Left renal pelvis (tissue), 4 donors: ENCODE results near the gene MEGF11. TPM values are rescaled to one million over a fixed set of nuclear protein-coding genes. Genes with fewer than 3 reads are reported as not detected.

ENCODE experiments used
- DNase-seq, 4 donors: peaks; one replicate each; pipeline ENCODE4 v3.0.0-alpha.2; 2013; ENCODE audit warnings: low read depth in 4 of 4, low spot score in 3 of 4
- polyA plus RNA-seq, 4 donors: library from polyadenylated mRNA; unstranded; fragments of 120-200 nt; gene quantifications; one replicate each; pipeline ENCODE4 v1.2.1, GENCODE V29; 2013; ENCODE audit not compliant: insufficient read length in 4 of 4

Gene MEGF11
- polyA plus RNA-seq = 1 to 10 TPM in 3 of 4 donors, under 1 TPM in 1; 0.44 to 3.1 (median 2.2) TPM

DNA sequence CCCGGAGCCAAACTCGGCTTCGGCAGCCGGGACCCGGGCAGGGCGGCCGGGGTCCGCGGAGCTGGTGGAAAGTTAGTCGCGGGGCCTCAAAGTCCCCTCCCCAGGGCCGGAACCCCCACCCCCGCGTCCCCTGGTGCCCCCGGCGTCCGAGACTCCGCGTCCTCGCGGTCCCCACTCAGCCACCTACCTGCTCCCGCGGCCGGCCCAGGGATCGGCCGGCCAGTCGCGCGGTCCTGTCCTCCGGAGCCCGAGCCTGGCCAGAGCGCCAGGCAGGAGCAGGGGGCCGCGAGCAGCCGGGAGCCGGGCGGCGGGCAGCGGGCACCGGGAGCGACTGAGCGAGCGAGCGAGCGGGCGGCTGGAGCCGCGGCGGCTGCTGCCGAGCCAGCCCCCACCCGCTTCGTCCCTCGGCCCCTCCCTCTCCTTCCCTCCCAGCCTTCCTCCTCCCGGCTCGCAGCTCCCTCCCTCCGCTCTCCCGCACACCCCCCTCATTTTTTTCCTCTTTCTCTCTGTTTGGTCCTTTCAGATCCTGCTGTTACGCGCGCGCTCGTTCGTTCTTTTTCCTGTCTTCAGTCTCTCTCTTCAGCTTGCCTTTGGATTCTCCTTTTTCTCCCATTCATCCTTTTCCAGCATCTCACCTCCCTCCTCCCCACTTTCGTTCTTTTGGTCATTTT is at the start of gene MEGF11:
Gene MEGF11, minus strand, starts transcription at position 333 of the 671 bp plus-strand sequence. CDS start 125,347 bp downstream, outside the sequence.
- DNase-seq = peak in 1 of 4 donors; percentile 36

DNA sequence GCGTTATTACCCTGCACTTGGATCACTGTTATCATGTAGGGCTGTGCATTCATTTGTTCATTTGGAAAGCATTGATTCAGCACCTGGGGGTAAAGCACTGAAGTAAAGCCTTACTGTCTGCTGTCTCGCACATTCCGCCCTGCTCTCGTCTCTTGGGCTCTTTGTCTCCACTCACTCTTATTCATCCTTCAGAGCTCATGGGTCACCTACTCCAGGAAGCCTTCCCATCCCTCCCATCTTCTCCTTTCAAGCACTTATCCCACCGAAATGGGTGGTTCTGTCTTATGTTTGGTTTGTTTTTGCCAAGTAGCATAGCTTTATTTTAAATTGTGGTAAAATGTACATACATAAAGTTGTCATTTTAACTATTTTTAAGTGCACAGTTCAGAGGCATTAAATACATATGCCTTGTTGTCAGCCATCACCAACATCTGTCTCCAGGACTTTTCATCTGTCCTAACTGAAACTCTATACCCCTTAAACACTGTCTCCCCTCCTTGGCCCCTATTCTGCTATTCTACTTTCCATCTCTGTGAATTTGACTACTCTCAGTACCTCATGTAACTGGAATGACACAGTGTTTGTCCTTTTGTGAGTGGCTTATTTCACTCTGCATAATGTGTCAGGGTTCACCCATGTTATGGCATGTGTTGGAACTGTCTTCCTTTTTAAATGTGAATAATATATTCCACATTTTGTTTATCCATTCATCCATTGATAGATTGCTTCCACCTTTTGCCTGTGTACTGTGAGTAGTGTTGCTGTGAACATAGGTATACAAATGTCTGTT is 49.1 kb upstream of the MEGF11 start:
- no peak for DNase-seq

DNA sequence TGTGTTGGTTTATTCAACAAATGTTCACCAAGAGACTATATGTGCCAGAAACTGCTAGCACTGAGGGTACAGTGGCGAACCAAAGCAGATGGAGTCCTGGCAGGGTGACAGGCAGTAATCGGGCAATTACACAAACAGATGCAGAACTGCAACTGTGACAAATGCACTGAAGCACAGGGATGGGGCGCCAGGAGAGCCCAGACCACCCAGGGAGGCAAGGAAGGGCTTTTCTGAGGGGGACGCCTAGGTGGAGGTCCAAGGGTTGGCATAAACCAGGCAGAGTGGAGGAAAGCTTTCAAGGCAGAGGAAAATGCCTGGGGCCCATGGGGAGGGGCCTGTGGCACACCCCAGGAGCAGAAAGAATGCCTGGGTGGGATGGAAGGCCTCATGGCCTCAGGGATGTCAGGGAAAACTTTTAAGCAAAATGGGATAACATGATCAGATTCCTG is 45.3 kb upstream of the MEGF11 start:
- no peak for DNase-seq

DNA sequence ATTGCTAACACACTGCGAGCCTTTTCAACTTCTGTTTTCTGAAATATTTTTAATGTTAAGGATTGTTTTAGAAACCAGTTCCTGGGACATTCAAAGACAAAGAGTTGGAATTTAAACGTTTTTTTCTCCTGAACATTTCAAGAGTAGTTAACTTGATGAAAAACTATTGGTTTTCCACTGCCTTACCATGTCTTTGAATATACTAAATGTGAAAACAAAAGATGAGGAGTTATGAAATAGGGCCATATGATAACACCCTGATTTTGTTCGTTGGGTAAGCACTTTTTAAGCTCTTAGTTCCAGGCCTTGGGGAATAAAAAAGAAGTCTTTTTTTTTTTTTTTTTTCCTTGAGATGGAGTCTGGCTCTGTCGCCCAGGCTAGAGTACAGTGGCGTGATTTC is 42.6 kb upstream of the MEGF11 start:
- no peak for DNase-seq

DNA sequence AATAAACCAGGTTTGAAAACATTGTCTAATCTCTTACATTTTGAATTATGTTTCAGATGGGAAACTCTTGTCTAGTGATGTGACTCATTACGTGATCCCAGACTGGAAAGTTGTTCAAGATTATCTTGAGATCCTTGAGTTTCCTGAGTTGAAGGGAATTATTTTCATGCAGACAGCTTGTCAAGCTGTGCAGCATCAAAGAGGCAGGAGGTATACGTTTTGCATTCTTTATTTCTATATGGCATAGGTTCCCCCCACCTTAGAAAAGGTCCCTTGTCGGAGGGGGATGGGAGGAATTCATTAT is 41.3 kb upstream of the MEGF11 start:
- no peak for DNase-seq

DNA sequence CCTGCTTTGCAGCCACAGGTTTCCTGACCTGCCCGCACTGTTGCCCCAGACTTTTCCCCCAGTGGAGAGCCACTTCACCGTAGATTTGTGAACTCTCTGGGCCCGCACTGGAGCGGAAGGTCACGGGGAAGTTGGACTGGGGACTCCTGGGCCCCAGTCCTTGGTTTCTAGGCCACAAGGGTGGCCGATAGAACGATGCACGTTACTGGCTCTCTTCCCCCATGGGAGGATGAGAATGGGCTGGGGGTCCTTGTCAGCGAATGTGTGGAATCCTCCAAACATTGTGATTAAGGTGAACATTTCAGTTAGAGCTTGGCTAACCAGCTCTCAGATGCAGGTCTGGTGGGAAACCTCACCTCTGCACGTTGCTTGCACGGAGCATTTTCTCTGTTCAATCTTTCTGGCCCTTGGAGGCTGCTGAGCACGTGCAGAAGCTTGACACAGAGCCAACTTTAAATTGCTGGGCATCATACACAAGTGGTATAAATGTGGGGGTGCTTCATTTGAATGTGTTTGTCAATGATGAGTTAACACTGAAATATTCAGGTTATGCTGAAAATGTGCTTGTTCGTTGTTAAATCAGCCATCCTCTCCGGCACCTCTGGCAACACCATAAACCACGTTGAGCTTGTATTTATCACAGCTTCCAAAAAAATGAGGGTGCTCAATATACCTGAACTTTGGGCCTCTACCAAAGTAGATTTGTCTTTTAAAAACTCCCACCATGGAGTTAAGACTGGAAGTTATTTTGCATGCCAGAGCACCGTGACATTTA is 40.8 kb upstream of the MEGF11 start:
- DNase-seq = no peak

DNA sequence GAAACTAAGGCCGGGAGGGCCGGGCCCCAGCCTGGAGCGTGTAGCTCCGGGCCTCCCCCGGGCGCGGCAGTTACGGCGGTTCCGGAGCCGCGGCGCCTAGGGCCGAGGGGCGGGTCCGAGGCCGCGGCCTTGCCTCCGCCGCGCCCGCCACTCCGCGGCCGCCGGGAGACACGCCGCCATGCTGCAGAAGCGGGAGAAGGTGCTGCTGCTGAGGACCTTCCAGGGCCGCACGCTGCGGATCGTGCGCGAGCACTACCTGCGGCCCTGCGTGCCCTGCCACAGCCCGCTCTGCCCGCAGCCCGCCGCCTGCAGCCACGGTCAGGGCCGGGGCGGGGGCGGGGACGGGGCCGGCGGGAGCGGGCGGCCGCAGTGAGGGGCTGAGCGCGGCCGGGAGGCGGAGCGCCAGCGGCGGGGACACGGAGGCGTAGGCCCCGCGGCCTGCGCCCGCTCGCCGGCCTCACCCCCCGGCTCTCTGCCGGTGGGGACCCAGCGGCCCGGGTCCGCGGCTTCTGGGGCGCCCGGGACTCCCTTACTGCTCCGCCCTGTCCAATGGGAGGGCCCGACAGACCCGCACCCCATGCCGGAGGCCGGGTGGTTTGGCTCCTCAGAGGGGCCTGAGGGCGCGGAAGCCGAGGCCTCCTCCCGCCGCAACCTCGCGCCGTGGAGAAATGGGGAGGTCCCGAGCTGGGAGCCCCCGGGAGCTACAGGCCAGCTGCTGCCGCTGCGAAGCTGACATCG is 40.0 kb upstream of the MEGF11 start, which contains the start of gene DIS3L:
Gene DIS3L, plus strand, starts transcription at position 150 of the 738 bp plus-strand sequence. Its CDS starts 29 bp downstream, at position 179.
- DNase-seq = peak in 1 of 4 donors; percentile 27

DNA sequence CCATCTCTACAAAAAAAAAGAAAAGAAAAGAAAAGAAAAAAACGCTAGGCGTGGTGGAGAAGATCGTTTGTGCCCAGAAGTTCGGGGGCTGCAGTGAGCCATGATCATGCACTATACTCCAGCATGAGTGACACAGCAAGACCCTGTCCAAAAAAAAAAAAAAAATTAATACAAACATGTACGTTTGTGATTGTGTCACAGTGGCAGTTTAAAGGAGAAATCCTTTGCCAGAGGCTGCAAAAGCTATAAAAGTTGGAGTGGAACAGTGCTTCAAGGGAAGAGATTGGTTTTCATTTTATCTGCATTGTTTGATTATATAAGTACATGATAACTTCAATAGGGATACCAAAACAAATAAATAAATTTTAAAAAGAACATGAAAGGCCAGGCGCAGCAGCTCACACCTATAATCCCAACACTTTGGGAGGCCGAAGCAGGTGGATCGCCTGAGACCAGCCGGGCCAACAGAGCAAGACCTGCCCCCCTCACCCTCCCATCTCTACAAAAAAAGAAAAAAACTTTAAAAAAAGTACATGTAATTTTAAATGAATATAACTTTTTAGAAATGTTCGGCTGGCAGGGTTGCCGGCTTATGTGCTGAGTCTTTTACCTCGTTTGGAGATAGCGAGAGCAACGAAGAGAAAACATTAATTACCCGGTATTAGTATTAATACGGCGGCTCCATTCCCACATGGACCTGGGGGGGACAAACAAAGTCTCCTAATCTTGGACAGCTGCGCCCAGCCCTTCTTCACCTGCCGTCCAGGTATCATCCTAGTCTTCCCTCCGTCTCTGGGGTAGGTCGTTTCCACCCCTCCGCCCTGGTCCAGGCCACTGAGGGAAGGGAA is 39.2 kb upstream of the MEGF11 start:
- no peak for DNase-seq

DNA sequence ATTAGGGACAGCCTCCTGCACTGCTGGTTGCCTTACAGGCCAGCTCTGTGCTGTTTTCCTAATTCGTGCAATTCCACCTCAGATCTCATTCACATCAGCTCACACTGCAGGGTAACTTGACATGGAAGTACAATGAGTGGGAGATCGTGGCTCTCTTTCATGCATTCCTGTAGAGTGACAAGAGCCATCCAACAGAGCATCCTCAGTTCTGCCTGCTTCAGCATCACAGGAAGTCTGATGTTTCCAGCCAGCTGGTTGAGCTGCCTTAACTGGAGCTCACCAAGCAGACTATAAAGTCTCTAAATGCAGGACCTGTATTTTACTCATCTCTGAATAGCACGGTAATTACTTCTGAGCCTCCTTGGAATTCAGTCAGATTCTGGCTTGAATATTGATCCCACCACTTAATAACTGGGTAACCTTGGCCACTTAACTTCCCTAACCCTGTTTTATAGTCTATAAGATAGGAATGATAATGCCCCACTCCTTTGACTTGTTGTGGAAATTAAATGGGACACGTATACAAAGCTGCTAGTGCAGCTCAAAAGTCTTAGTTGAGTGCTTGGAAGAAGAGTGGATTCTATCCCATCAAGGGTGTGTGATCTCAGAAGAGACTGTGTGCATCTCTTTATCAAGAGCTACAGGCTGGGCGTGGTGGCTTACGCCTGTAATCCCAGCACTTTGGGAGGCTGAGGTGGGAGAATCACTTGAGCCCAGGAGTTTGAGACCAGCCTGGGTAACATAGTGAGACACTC is 38.4 kb upstream of the MEGF11 start:
- no peak for DNase-seq

DNA sequence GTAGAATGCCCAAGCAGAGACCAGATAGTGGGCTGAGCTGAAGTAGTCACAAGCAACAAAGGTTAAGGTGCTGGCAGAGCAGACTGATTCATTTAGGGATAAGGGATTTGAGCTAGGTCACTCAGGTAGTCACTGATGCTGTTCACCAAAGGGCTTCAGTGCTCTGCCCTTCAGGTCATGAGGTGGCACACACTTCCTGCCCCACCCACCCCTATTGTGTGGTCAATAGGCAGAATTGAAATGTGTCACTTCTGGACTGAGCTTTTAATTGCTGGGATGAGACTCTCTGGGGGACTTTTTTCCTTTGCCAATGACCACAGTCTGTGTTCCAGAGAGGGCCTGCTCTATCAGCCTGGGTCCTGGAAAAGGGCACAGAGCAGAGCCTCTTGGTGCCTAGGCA is 37.0 kb upstream of the MEGF11 start:
- no peak for DNase-seq

DNA sequence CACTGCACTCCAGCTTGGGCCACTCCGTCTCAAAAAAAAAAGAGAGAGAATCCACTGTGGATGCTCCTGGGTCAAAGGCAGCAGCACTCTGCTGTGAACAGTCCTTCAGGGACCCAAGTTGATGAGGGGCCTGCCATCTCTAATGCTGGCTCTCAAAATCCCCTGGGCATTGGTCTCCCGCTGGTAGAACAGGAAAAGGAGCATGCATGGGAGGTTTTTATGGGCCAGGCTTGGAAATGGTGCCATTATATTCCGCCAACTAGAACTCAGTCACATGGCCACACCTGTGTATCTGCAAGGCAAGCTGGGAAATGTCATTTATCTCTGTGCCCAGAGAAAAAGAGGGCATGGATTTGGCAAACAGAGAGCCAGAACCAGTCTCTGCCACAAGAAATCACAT is 36.5 kb upstream of the MEGF11 start:
- no peak for DNase-seq

DNA sequence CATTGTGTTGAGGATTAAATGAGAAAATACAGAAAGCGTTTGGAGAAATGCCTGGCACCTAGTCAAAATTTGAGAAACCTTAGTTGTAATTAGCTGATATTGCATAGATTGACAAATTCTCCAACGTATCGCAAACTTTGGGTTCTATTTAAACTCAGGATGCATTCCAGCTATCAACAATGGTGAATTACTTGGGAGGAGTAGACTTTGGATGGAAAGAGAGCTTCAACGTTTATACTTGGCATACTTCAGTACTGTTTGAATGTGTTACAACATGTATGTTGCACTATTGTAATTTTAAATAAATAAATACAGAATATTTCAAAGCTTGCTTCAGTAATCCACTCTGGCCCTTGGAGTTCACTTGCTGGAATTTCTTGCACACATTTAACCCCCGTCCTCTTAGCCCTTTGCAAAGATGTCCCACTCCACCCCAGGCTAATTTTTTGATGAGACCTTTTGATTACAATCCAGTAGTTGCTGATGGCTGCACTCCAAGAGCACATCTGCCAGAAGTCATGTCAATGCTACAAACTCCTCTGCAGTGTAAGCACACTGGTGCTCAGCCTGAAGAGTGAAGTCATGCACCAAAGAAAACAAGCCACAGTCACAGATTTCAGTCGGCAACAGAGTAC is 35.1 kb upstream of the MEGF11 start:
- no peak for DNase-seq

DNA sequence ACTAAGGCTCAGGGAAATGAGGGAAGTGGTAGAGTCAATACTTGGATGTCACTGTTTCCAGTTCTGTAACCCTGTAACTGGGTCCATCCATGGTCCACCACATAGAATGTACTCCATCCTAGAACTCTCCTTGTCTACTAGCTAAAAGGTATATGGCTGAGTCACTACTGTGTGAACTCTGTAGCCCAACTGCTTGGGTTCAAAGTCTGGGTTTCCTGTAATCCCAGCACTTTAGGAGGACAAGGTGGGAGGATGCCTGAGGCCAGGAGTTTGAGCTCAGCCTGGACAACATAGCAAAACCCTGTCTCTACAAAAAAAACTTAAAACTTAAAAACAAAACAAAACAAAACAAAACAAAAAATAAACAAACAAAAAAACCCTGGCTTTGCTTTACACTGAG is 34.5 kb upstream of the MEGF11 start:
- DNase-seq = no peak

DNA sequence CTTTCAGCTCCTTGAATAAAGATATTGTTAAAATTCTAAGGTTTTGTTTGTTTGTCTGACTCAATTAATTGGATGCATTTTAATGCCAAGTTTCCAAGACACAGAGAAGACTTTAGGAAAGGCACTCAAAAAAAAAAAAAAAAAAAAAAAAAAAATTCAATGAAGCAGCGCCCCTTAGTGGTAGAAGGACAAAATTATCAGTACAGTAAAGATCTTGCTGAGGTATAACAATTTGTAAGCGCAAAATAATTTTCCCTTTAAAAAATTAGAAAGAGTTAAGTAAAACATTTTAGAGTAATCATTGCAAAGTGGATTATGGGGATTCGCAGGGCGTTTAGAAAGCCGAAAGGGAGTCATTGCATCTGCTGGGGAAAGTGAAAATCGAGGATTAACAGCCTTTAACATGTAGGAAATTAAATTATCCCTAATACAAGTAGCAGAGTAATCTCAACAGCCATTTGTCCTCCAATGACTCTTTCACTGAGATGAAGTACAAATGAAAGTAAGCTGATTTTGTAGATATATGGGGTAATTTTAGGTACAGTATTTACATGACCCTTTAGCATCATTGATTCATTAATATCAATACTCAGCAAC is 34.0 kb upstream of the MEGF11 start:
- no peak for DNase-seq

DNA sequence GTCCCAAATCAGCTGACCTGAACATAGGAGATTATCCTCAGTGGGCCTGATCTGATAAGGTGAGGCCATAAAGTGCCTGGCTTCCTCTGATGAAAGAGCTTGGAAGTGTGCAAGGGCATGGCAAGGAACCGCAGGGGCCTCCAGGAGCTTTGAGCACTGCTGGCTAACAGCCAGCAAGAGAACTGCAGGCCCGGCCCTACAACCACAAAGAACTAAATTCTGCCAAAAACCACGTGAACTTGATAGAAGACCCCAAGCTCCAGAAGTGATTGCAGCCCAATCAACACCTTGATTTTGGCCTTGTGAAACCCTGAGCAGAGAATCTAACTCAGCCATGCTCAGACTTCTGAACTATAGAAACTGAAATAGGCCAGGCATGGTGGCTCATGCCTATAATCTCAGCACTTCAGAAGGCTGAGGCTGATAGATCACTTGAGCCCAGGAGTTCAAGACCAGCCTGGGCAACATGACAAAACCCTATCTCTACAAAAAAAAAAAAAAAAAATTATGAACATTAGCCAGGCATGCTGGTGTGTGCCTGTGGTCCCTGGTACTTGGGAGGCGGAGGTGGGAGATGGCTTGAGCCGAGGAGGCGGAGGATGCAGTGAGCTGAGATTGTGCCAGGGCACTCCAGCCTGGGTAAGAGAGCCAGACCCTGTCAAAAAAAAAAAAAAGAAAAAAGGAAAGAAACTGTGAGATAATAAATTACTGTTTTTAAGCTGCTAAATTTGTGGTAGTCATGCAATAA is 32.2 kb upstream of the MEGF11 start:
- no peak for DNase-seq

DNA sequence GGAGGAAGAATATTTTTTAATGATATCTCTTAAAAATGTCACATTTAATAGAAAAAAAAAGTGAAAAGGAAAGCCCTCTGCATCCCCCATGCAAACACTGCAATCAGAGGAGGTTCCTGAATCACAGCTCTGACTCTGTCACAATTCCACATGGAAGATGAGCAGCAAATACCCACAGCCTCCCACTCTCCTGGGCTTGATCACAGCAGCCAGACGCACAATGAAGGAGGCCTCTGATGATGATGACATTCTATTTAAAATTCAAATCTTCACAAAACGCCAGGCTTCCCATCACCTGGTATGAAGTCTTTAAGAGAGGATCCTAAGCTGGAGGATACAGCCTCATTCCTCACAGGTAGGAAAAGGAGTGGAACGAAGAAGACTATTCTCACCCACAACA is 30.7 kb upstream of the MEGF11 start:
- DNase-seq = no peak

DNA sequence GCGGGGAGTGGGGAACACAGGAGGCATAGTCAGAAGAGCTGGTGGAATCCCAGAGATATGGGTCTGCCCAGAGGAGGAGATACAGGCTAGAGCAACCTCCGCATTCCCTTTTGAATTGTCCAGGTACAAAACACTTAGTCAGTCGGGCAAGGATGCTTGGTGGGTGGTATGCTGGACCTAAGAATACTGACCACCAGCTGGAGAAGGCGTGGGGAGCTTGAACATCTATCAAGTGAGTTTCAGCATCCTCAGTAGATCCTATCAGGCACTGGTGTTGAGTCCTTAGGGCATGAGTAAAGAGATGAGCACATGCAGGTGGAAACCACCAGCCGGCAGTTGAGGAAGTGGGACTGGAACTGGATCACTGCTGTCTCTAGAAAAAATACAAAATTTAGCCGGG is 25.1 kb upstream of the MEGF11 start:
- no peak for DNase-seq
